KMS-11 (cell line): Measurements from ENCODE around the gene PCSK6.

Experiments used
- H2AFZ ChIP-seq: fragments of 200-600 bp; sonication (generic); 2 replicates; pipeline ENCODE4 v1.6.1; 2016; ENCODE audit warnings: antibody characterized with exemption, mixed run types, low read depth
- H3K27ac ChIP-seq: fragments of 200-600 bp; sonication (generic); 2 replicates; pipeline ENCODE4 v1.6.1; 2016; ENCODE audit warnings: mild to moderate bottlenecking, mixed run types
- H3K27me3 ChIP-seq: fragments of 200-600 bp; sonication (generic); 2 replicates; pipeline ENCODE4 v1.6.1; 2017; ENCODE audit warnings: mild to moderate bottlenecking, low read depth, mixed run types, moderate library complexity; ENCODE audit not compliant: insufficient read depth
- H3K36me3 ChIP-seq: fragments of 200-600 bp; sonication (generic); 2 replicates; pipeline ENCODE4 v1.6.1; 2017; ENCODE audit warnings: mild to moderate bottlenecking, mixed run types; ENCODE audit not compliant: insufficient read depth
- H3K4me1 ChIP-seq: fragments of 200-600 bp; sonication (generic); 2 replicates; pipeline ENCODE4 v1.6.1; 2016; ENCODE audit warnings: mild to moderate bottlenecking, low read depth, mixed run types; ENCODE audit not compliant: poor library complexity, severe bottlenecking
- H3K4me2 ChIP-seq: fragments of 200-600 bp; sonication (generic); 2 replicates; pipeline ENCODE4 v1.7.0; 2016; ENCODE audit warnings: mild to moderate bottlenecking, mixed run types
- H3K4me3 ChIP-seq: fragments of 200-600 bp; sonication (generic); IDR thresholded peaks from 2 replicates; pipeline ENCODE4 v1.6.1; 2017; ENCODE audit warnings: low read depth, low read length, mixed read lengths; ENCODE audit not compliant: insufficient read depth
- H3K79me2 ChIP-seq: fragments of 200-600 bp; sonication (generic); 2 replicates; pipeline ENCODE4 v1.6.1; 2016; ENCODE audit warnings: low read depth, mixed run types; ENCODE audit not compliant: insufficient read depth
- H3K9ac ChIP-seq: fragments of 200-600 bp; sonication (generic); 2 replicates; pipeline ENCODE4 v1.6.1; 2016; ENCODE audit warnings: mild to moderate bottlenecking, mixed run types
- H4K20me1 ChIP-seq: fragments of 200-600 bp; sonication (generic); 2 replicates; pipeline ENCODE4 v1.6.1; 2016; ENCODE audit warnings: mild to moderate bottlenecking, mixed run types; ENCODE audit not compliant: insufficient read depth
- TF ChIP-seq, protein P1 (sequence below): fragments of 200-600 bp; sonication (generic); conservative IDR thresholded peaks from 2 replicates; pipeline ENCODE4 v1.6.1; 2017; ENCODE audit warnings: low read depth, mild to moderate bottlenecking, antibody characterized with exemption, low read length, moderate library complexity, mixed read lengths

PCSK6 gene

DNA sequence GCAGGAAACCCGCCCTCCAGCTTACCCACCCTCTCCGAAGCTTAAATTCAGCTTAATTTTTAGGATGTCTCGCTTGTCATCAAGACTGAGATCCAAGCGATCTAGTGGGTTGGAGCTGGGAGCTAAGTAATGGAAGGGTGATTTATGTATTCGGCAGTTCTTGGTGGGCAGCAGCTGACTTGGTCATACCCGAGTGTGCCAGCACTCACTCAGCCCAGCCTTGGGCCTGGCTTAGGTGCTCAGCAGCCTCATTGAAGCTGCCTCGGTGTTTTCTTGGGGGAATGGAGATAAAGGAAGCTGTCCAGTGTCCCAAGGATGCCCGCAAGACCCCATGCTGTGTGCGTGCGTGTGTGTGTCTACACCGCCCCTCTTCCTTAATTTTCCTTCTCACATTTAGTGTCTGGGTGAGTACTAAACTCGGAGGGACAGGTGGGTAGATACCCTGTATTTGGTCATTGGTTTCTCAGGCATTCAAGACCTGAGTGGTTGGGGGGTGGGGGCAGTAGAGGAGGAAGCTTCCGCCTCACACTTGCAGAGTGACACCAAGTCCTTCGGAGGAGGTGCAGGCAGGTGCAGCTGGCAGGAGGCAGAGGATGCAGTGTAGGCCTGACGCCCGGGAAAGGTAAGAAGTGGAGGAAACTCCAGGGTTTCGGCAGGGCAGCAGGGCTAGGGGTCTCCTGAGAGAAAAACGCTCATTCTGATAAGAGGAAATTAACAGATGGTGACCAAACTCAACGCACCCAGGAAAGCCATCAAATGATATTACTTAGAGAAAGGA, 92.8 kb downstream of the PCSK6 start:
- no peak overlapping the region for H3K27ac ChIP-seq
- no peak overlapping the region for H2AFZ ChIP-seq
- H3K9ac ChIP-seq = no peak overlapping the region
- no peaks in the 10 kb centered on the region for H3K79me2 ChIP-seq
- no peaks in the 10 kb centered on the region for H4K20me1 ChIP-seq
- TF ChIP-seq, protein P1, sequence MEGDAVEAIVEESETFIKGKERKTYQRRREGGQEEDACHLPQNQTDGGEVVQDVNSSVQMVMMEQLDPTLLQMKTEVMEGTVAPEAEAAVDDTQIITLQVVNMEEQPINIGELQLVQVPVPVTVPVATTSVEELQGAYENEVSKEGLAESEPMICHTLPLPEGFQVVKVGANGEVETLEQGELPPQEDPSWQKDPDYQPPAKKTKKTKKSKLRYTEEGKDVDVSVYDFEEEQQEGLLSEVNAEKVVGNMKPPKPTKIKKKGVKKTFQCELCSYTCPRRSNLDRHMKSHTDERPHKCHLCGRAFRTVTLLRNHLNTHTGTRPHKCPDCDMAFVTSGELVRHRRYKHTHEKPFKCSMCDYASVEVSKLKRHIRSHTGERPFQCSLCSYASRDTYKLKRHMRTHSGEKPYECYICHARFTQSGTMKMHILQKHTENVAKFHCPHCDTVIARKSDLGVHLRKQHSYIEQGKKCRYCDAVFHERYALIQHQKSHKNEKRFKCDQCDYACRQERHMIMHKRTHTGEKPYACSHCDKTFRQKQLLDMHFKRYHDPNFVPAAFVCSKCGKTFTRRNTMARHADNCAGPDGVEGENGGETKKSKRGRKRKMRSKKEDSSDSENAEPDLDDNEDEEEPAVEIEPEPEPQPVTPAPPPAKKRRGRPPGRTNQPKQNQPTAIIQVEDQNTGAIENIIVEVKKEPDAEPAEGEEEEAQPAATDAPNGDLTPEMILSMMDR = no peak
- no peaks in the 10 kb centered on the region for H3K4me1 ChIP-seq
- no peak overlapping the region for H3K4me2 ChIP-seq
- H3K36me3 ChIP-seq = no peaks in the 10 kb centered on the region
- H3K4me3 ChIP-seq = no peak overlapping the region
- no peaks in the 10 kb centered on the region for H3K27me3 ChIP-seq

DNA sequence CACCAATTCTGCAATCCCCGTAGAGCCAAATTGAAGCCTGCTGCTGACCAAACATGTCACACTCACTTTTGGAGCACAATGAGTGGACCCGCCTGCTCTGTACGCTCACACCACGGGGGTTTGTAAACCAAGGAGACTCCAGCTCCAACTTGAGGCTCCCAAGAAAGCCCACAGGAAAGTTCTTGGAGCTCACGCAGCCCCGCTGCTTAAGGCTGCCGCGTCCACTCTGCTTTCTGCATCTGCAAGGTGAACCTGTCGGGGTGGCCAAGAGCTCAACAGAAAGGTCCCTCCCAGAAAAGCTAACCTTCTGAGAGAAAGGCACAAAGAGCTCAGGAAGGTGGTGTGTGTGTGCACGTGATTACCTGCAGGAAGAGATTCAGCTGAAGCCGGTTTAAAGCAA, 94.9 kb downstream of the PCSK6 start:
- TF ChIP-seq, protein P1 = no peak
- Histone ChIP-seq H2AFZ (no peak overlapping the region), H3K36me3 (no peaks in the 10 kb centered on the region), H3K9ac (no peak overlapping the region), H3K4me3 (no peak overlapping the region), H3K4me2 (no peak overlapping the region), H4K20me1 (no peaks in the 10 kb centered on the region), H3K27ac (no peak overlapping the region), H3K4me1 (no peaks in the 10 kb centered on the region), H3K27me3 (no peaks in the 10 kb centered on the region), H3K79me2 (no peaks in the 10 kb centered on the region)

DNA sequence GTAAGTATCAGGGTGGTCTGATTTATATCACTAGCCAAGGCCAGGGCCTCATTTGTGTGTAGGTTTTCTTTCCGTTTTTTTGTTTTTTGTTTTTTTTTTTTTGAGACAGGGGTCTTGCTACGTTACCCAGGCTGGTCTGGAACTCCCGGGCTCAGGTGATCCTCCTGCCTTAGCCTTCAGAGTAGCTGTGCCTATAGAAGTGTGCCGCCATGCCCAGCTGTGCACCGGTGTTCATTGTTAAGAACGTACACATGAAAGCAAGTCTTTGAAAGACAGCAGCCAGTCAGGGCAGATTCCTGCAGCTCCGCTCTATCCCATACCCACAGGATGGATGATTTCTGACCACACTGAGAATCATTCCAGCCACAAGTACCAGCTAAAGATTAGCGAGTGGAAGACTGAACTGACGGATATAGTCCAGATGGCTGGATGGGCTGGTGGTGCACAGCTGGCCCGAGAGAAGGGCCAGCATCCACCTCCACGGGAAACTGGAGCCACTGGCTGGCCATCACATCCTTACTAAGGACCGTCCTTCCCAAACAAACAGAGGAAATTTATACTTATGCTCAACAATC, 95.4 kb downstream of the PCSK6 start:
- no peaks in the 10 kb centered on the region for H3K4me1 ChIP-seq
- H3K27me3 ChIP-seq = no peaks in the 10 kb centered on the region
- no peak overlapping the region for H3K4me3 ChIP-seq
- no peak overlapping the region for H3K27ac ChIP-seq
- TF ChIP-seq, protein P1 = no peak
- no peaks in the 10 kb centered on the region for H3K79me2 ChIP-seq
- H3K4me2 ChIP-seq = no peak overlapping the region
- no peak overlapping the region for H3K9ac ChIP-seq
- no peaks in the 10 kb centered on the region for H3K36me3 ChIP-seq
- no peaks in the 10 kb centered on the region for H4K20me1 ChIP-seq
- no peak overlapping the region for H2AFZ ChIP-seq

DNA sequence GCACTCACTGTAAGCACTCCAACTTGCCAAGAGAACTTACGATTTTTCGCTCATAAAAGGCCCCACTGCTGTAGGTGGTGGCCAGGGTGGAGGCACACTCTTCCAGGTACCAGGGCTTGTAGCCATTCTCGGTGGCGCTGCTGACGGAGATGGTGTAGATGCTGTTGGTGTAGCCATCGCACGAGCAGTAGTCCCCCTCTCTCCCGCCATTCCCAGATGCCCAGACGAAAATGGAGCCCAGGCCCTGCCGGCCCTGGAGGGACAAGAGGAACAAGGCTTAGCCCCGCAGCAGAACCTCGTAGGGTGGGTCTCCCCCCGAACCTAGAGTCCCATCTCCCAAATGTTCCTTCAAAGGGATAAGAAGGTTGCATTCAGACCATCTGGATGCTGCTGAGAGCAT, 96.3 kb downstream of the PCSK6 start:
- Histone ChIP-seq H3K79me2 (no peaks in the 10 kb centered on the region), H3K36me3 (no peaks in the 10 kb centered on the region), H3K4me1 (no peaks in the 10 kb centered on the region), H4K20me1 (no peaks in the 10 kb centered on the region), H3K4me2 (no peak overlapping the region), H2AFZ (no peak overlapping the region), H3K27me3 (no peaks in the 10 kb centered on the region), H3K27ac (no peak overlapping the region), H3K9ac (no peak overlapping the region), H3K4me3 (no peak overlapping the region)
- TF ChIP-seq, protein P1 = no peak
